Measurements from ENCODE around the gene ZC3H8. TPM values are rescaled to one million over a fixed set of nuclear protein-coding genes. Genes with fewer than 3 reads are reported as not detected.
A peak's percentile ranks its signal among the peaks of the same experiment; 100 is the strongest.

The ZC3H8 gene
- total RNA-seq, 6 experiments from 2014 or later, result 3.4 to 34.4 (median 4.5) TPM

GRCh38 chr2:112268547-112268946 lies 13.7 kb upstream of the ZC3H8 start:
- no peaks in the 10 kb centered on the region for H3K9me3 ChIP-seq
- DNase-seq (no peak), ATAC-seq (no peak)
- H3K4me3 ChIP-seq, result no peak overlapping the region
- H3K27ac ChIP-seq, result no peak overlapping the region
- no peaks in the 10 kb centered on the region for H3K36me3 ChIP-seq
- intact Hi-C loops (cut with DNase I), result loop anchor here in 1 of 2 donors (10.0 kb wide), 1 partner anchor 166 kb away; the partner anchor contains the start of gene RGPD8
- no peak for TF ChIP-seq CTCF (IDR thresholded peaks at IDR 0.05)
- no peak for TF ChIP-seq POLR2A (IDR thresholded peaks at IDR 0.05)
- no peaks in the 10 kb centered on the region for H3K27me3 ChIP-seq
- 100% methylated on average over 1 of the region's 1 CpG for WGBS (ENCODE audit: insufficient coverage, low coverage, low lambda C conversion rate, missing lambda C conversion rate)
- no peaks in the 10 kb centered on the region for H3K4me1 ChIP-seq

- ATAC-seq (no peak), DNase-seq (no peak)
- Histone ChIP-seq H3K9me3 (no peaks in the 10 kb centered on the region), H3K4me1 (no peaks in the 10 kb centered on the region), H3K4me3 (no peak overlapping the region), H3K27me3 (no peaks in the 10 kb centered on the region), H3K27ac (no peak overlapping the region), H3K36me3 (no peaks in the 10 kb centered on the region)
- intact Hi-C loops (cut with DNase I), result loop anchor here in 1 of 2 donors (10.0 kb wide), 1 partner anchor 172 kb away; the partner anchor contains the start of gene RGPD8
- TF ChIP-seq POLR2A (IDR thresholded peaks at IDR 0.05) (no peak), CTCF (IDR thresholded peaks at IDR 0.05) (no peak)
Observed at GRCh38 chr2:112262876-112263275, 8.0 kb upstream of the ZC3H8 start.

GRCh38 chr2:112260295-112260625 lies 5.4 kb upstream of the ZC3H8 start:
- Histone ChIP-seq H3K27me3 (no peaks in the 10 kb centered on the region), H3K27ac (no peak overlapping the region), H3K36me3 (no peaks in the 10 kb centered on the region), H3K9me3 (no peaks in the 10 kb centered on the region), H3K4me1 (no peaks in the 10 kb centered on the region), H3K4me3 (no peak overlapping the region)
- WGBS (ENCODE audit: insufficient coverage, low coverage, low lambda C conversion rate, missing lambda C conversion rate), result 96% methylated on average over 3 of the region's 3 CpGs
- TF ChIP-seq CTCF (IDR thresholded peaks at IDR 0.05), result no peak
- TF ChIP-seq POLR2A (IDR thresholded peaks at IDR 0.05), result no peak
- DNase-seq (no peak), ATAC-seq (no peak)
- intact Hi-C loops (cut with DNase I), result loop anchor here in 1 of 2 donors (10.0 kb wide), 1 partner anchor 175 kb away; the partner anchor contains the start of gene RGPD8

- Histone ChIP-seq H3K4me1 (no peaks in the 10 kb centered on the region), H3K27me3 (no peaks in the 10 kb centered on the region), H3K36me3 (no peaks in the 10 kb centered on the region), H3K4me3 (no peak overlapping the region), H3K27ac (no peak overlapping the region), H3K9me3 (no peaks in the 10 kb centered on the region)
- intact Hi-C loops (cut with DNase I), result loop anchor here in 1 of 2 donors (10.0 kb wide), 1 partner anchor 175 kb away; the partner anchor contains the start of gene RGPD8
- WGBS (ENCODE audit: insufficient coverage, low coverage, low lambda C conversion rate, missing lambda C conversion rate), result 4% methylated on average over 13 of the region's 15 CpGs
- TF ChIP-seq POLR2A (IDR thresholded peaks at IDR 0.05), result no peak
- peak; percentile 93 to 95 (median 94) for TF ChIP-seq CTCF (IDR thresholded peaks at IDR 0.05)
- DNase-seq (peak; percentile 78 to 85 (median 85)), ATAC-seq (peak; percentile 81 to 83 (median 82))
Observed at GRCh38 chr2:112259509-112260294, 4.9 kb upstream of the ZC3H8 start.

All from right lobe of liver (tissue), 6 donors.